Activated CD8-positive, alpha-beta memory T cell treated with anti-CD3 and anti-CD28 coated beads for 24 hours (primary cell): ENCODE results near the gene C2.
"Not testable (repeated sequence)": the region's sequence is repeated elsewhere in the genome, so short reads cannot be mapped to it uniquely, and the experiment has no call there.

Experiments used
- DNase-seq: peaks from one replicate; pipeline ENCODE4 v3.0.0-alpha.2; 2020

Gene C2

GRCh38 chr6:31981744-31982143 is 54.2 kb downstream of the C2 start, which contains the start of gene C4A:
TSS of gene C4A (plus strand) at chr6:31982057. CDS start at chr6:31982108, 51 bp downstream.
- not testable (repeated sequence) for DNase-seq

DNA sequence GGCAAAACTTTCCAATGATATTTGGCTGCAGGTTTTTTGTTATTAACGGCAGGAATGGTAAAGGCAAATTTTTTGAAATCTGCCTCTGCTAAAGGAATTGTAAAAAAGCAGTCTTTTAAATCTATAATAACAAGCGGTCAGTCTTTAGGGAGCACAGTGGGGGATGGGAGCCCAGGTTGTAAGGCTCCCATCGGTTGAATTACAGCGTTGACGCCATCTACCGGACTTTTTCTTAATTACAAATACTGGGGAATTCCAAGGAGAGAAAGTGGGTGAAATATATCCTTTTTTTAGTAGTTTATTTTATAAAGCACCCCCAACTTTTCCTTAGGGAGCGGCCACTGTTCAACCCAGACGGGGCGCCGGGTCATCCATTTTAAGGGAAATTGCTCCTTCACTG is 61.8 kb downstream of the C2 start:
- DNase-seq, result not testable (repeated sequence)

DNA sequence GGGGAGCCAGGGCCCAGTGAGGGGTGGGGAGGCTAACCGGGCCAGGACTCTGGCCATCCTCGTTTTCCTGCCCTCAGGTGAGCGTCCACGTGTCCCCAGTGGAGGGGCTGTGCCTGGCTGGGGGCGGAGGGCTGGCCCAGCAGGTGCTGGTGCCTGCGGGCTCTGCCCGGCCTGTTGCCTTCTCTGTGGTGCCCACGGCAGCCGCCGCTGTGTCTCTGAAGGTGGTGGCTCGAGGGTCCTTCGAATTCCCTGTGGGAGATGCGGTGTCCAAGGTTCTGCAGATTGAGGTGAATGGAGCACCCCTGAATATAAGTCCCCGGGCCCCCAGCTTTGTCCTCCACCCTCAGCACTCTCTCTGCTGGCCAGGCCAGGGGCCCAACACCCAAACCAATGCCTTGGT is 66.9 kb downstream of the C2 start:
- DNase-seq, result not testable (repeated sequence)
